Activated CD4-positive, CD25-positive, alpha-beta regulatory T cell treated with anti-CD3 and anti-CD28 coated beads, Interleukin-2, amount 50 U/mL, for 72 hours (primary cell): Measurements from ENCODE around the gene TRPV3.
A peak's percentile ranks its signal among the peaks of the same experiment; 100 is the strongest.
"Not testable (repeated sequence)": the region's sequence is repeated elsewhere in the genome, so short reads cannot be mapped to it uniquely, and the experiment has no call there.

ENCODE experiments used
- DNase-seq: peaks from one replicate; pipeline ENCODE4 v3.0.0; 2021

Gene TRPV3

DNA sequence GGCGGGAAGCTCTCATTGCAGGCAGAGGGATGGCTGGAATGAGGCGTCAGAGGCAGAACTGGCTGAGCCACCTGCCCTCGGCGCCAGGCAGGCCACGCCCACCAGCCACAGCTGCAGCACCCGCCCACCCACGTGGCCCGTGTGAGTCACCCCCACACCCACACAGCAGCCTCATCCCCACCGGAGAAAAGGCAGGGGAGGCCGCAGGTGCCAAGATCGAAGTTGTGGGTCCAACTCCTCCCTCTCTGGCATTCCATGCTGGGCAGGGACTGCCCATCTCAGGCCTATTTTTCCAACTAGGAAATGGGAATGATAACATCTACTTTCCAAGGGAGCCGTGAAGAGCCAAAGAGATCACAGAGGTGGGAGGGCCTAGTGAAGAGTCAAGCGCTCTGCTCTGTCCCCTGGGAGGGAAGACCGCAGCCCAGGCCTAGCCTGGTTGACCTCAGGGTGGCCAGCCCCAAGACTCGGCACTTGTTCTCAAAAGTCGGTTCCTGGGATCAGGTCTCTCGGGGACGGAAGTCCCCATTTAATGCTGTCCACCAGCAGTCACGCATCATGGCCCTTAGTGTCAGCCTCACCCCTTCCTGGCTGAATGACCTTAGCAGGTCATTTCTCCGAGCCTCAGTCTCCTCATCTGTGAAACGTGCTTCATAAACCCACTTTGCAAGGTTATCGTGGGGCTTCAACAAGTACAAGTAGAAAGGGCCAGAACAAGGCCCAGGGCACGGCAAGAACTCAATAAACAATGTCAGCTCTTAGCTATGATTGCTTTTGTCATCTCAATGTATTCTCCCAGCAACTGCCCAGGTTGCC is at the start of gene TRPV3:
TSS of gene TRPV3 (minus strand) at position 45 of the 816 bp plus-strand sequence. CDS start 2,962 bp downstream, outside the sequence.
- peak; percentile 75 for DNase-seq

DNA sequence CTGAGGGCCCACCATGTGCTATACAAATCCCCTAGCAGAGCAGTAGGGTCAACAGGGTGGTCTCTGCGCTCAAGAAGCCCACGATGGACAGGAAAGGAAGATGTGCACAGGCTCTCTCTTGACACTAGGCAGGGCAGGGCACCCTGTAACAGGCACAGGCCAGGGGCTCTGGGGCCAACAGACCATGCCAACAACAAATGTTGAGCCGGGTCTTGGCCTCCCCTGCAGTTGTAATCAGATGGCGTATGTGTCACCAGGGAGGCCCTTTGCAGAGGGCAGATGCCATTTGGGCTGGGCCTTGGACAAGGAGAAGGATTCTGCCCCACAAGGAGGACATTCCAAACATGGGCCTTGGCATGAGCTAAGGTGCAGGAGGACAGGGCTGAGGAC is 46.3 kb upstream of the TRPV3 start:
- DNase-seq, result no peak

DNA sequence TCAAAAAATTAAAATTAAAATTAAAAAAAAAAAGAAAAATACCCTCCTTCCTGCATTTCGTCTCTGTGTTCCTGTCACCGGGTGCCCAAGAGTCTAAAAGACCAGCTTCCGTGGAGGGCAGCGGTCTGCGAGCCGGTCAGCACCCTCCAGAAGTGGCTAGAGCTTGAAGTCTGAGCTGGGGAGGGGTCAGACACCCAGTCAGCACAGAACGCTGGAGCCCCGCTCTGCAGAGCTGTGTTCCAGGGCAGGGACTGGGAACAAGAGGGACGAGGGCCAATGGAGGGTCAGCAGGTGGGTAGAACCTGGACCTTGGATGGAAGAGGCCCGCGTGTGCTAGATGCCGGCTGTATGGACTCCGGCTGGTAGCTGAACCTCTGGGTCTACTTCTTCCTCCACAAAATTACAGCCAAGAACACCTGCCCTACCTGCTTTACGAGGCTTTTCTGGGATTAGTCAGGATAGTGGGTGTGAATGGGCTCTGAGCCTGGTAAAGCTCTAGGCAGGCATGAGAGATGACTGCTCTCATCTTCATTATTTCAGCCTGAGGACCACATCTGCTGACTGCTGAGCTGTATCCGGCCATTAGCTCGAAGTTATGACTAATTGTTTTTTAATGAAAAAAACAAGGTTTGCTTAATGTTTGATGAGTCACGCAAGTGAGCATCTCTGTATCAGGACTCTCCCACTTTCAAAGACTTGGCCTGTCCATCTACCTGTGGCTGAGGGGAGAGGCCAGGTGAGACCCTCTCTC is 45.7 kb upstream of the TRPV3 start:
- no peak for DNase-seq

DNA sequence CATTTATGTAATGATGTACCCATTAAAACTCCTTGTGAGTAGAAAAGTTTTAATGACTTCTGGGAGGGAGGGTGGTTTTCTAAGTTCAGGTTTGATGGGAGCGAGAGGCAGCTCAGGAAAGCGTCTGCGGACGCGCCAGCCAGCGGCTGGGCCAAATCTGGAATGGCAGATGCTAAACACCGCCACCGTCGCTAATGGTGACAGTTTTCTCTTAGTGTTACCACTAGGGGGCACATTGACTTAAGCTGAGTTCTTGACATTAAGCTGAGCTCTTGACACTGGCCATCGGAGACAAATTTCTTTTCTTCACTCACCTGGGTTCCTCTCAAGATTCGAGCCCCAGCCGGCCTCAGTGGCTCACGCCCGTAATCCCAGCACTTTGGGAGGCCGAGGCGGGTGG is 44.9 kb upstream of the TRPV3 start:
- no peak for DNase-seq

DNA sequence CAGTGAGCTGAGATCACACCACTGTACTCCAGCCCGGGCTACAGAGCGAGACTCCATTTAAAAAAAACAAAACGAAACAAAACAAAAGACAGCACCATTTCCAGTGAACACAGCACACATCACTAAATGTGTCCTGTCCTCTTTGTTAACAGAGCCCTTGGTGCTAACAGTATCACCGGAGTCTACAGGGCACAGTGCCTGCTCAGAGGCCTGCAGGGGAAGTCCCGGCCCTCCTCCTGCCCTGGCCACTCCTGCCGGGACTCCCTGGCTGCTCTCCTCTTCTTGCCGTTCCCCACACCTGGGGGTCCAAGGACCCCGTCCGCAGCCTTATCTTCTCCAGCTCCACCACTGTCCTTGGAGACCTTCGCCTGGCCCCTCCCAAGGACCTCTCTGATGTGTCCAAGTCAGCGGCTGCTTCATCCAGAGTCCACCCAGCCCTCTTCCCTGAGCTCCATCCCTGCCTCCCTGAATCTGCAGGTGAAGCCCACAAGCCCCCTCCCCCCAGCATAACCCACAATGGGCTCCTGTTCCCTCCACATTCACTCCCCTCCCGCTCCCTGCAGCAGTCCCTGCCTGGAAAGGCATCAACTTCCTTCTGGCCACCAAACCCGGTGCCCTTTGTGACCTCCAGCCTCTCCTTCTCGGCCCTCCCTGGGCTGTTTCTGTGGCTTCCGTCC is 43.1 kb upstream of the TRPV3 start:
- no peak for DNase-seq

- DNase-seq, result no peak
Observed at GRCh38 chr17:3598078-3598477, 40.5 kb upstream of the TRPV3 start.

DNA sequence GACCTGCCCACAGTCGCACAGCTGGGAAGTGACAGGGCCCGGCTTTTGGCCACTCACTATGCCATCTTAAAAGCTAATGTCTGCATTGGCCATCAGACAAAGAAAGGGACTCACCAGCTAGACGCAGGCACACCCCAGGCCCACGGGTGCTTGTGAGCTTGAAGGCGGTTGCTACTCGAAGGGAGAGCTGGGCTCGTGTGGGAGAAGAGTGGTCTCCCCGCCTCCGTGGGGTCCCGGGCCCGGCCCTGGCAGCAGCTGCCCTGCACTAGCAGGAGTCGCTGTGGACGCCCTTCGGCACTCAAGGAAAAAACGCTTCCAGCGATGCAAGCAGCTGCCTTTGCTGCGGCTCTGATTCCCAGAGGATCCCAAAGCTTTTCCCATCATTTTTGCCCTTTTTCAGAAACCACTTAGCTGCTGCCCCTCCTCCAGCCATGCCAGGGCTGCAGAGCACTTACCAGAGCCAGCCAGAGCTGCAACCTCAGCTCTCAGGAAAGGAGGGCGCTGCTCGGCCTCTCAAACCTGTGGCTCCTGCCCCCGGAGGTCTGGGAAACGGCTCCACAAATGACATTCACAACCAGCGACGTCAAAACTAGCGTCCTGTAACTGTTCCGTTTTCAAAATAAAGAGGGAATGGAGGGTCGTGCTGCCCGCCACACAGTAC is 39.3 kb upstream of the TRPV3 start:
- DNase-seq, result no peak

GRCh38 chr17:3594976-3595375 is 37.4 kb upstream of the TRPV3 start:
- no peak for DNase-seq

- no peak for DNase-seq
Observed at GRCh38 chr17:3594051-3594800, 36.6 kb upstream of the TRPV3 start.

GRCh38 chr17:3593384-3593783 is 35.8 kb upstream of the TRPV3 start:
- no peak for DNase-seq

DNA sequence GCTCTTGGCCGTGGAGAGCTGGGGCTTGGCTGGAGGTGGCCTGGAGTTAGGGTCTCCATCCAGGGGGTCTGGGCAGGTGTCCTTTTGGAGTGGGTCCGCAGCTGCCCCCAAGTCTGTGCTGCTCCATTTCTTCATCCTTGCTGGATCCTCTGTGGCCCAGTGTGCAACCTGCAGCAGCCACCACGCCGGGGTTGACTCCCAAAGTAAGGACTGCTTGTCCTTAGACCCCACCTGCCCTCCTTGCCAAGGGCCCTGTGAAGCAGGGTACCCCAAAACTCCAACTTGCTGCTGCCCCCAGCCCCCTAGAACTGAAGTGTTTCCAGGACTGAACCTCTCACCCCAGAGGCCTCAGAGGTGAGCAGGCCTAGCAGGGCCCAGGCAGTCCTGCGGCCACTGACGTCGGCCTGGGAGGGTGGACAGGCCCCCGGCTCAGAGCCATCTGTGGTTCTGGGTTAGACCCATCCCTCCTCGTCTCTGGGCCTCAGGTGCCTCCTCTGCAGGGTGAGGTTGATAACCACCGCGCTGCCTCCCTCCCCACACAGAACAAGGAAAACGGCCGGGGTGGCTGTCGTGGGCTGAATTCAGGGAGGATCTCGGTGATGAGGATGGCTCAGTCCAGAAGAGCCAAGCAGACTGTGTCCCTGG is 34.7 kb upstream of the TRPV3 start:
- no peak for DNase-seq

GRCh38 chr17:3590768-3591167 is 33.2 kb upstream of the TRPV3 start:
- DNase-seq, result no peak

DNA sequence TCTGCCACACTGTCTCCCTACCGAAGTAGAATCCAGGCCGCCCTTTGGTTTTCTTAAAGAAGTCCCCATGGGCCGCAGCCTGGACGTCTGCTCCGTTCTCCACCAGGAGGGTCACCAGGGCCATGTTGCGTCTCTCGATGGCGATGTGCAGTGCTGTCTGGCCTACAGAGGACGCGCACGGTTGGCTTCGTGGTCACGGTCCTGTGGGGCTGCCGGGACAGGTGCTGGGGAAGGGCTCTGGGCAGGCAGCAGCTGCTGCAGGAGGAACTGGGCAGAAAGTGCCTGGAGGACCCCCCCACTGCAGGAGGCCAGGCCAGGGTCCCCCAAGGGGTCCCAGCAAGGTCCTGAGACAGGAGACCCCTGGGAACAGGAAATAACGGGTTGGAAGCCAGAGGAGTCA is 32.6 kb upstream of the TRPV3 start:
- no peak for DNase-seq

- DNase-seq, result no peak
Observed at GRCh38 chr17:3589784-3590183, 32.2 kb upstream of the TRPV3 start.

DNA sequence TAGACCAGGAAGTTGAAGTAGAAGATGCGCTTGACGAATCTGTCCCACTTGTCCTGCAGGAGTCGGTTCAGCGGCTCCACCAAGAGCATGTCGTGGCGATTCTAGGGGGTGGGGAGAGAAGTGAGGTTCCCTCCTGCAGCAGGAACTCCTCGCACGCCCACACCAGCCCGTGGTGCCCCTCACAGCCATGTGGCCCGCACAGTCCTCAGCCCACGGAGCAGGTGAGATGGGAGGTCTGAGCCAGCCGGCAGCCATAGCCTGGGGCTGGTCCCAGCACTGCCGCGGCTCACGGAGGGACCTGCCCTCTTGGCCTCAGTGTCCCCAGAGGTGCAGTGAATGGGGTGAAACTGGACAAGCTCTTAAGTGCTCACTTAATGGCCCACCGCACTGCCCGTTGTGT is 28.2 kb upstream of the TRPV3 start:
- DNase-seq, result no peak

DNA sequence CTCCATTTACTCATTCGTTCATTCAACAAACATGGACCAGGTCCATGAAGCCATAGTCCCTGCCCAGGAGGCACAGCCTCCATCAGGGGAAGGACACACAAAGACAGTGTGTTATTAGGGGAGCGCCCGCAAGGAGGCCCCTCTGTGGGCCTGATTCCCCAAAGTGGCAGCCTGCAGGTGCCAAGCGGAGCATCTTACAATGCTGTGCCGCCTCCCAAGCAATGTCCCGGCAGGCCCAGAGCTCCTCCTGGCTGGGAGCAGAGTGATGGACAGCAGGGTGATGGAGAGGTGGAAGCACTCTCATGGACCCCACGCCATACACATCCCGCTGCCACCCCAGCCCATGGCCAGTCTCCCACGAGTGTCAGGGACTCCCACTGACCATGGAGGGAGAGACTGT is 25.8 kb upstream of the TRPV3 start:
- no peak for DNase-seq

DNA sequence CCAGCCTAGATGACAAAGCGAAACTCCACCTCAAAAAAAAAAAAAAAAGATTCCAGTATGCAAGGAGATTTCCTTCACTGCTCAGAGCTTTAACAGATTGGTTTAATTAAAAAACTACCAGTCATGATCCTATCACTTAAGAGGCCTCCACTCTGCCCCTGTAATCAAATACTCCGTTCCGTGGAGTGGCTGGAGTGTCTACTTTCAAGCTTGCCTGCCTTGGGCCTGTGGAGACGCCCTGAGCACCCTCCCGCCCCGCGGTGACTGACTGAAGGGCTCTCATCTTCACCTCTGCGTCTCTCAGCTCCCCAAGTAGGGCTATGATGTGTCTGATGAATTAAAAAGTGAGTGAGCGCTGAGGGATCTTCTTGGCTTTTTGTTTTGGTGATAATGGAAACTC is 25.3 kb upstream of the TRPV3 start:
- no peak for DNase-seq

- DNase-seq, result not testable (repeated sequence)
Observed at GRCh38 chr17:3578667-3579066, 21.1 kb upstream of the TRPV3 start.

DNA sequence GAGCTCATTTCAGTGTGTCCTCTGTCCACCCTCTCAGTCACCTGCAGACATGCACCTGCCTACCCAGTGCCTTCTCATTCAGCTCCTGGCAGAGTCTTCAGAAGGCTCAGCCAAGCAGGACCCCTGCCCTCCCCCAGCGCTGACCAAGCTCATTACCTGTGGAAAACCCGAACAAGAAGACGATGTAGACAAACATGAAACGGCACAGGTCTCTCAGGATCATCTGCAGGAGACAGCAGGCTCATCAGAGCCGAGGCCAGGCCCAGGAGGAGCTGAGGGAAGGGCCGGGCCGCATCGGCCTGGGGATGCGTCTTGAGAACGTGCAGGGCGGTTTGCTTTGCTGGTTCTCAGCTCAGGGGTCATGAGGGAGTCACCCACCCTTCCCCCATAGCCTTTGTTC is 19.4 kb upstream of the TRPV3 start:
- no peak for DNase-seq

DNA sequence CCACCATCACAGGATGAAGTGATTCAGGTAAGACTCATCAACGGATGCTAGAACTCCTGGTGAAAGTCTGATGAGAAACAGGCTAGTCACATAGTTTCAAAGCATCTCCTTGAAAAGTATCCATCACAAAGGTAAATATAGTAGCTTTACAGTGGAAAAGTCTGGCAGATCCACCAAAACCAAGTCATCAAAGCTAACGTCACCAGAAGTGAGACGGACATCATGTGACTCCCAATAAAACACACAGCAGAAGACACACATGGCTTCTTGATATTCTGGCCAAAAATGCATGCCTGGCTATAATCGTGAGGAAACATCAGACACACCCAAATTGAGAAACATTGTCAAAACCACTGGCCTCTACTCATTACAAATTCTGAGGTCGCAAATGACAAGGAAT is 17.9 kb upstream of the TRPV3 start:
- DNase-seq, result no peak

DNA sequence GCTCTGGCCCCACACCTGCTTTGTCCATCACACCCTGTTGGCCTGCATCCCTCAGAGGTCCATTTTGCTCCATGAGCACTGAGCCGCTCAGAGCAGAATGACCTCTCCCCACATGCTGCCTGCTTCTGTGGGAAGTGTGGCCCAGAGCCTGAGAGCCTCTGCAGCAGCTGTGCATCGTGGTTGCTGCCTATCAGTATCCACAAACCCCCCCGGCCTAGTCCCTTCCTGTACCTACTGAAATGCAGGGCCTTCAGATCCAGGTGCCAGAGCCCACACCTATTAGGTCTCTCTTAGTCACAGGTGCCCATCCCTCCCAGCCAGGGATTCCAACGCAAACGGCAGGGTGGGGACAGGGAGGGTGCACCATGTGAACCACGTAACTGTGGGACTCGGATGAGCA is 16.6 kb upstream of the TRPV3 start:
- no peak for DNase-seq
